MM.1S (cell line): ENCODE data around the gene NPPC.

Source experiments
- DNase-seq: peaks from one replicate; pipeline ENCODE4 v3.0.0-alpha.2; 2015
- H2AFZ ChIP-seq: fragments of 300-600 bp; sonication (generic); 2 replicates; pipeline ENCODE4 v1.6.0; 2016; ENCODE audit warnings: antibody characterized with exemption, low read length
- H3F3A ChIP-seq: fragments of 300-600 bp; sonication (generic); 2 replicates; pipeline ENCODE4 v1.6.1; 2016; ENCODE audit warnings: mild to moderate bottlenecking, antibody characterized with exemption, low read length, moderate library complexity, mixed read lengths; ENCODE audit not compliant: insufficient read depth
- H3K27ac ChIP-seq: fragments of 300-600 bp; sonication (generic); 2 replicates; pipeline ENCODE4 v1.5.1; 2016; ENCODE audit warnings: mild to moderate bottlenecking, low read length
- H3K27me3 ChIP-seq: fragments of 300-600 bp; sonication (generic); replicated peaks from 2 replicates; pipeline ENCODE4 v1.6.0; 2016; ENCODE audit warnings: low read length; ENCODE audit not compliant: insufficient read depth
- H3K36me3 ChIP-seq: fragments of 300-600 bp; sonication (generic); replicated peaks from 2 replicates; pipeline ENCODE4 v1.6.1; 2016; ENCODE audit warnings: mild to moderate bottlenecking, low read length, mixed read lengths; ENCODE audit not compliant: insufficient read depth
- H3K4me1 ChIP-seq: fragments of 300-600 bp; sonication (generic); 2 replicates; pipeline ENCODE4 v1.6.1; 2016; ENCODE audit warnings: low read length, mixed read lengths
- H3K4me2 ChIP-seq: fragments of 300-600 bp; sonication (generic); 2 replicates; pipeline ENCODE4 v1.6.0; 2016; ENCODE audit warnings: low read depth, low read length
- H3K4me3 ChIP-seq: fragments of 300-600 bp; sonication (generic); 2 replicates; pipeline ENCODE4 v1.5.1; 2016; ENCODE audit warnings: low read length, mixed read lengths
- H3K79me2 ChIP-seq: fragments of 300-600 bp; sonication (generic); 2 replicates; pipeline ENCODE4 v1.6.1; 2016; ENCODE audit warnings: mixed run types, low read length, mixed read lengths
- H3K9ac ChIP-seq: fragments of 300-600 bp; sonication (generic); 2 replicates; pipeline ENCODE4 v1.6.1; 2016; ENCODE audit warnings: low read length, mixed read lengths
- H3K9me2 ChIP-seq: fragments of 300-600 bp; sonication (generic); replicated peaks from 2 replicates; pipeline ENCODE4 v1.6.1; 2016; ENCODE audit warnings: mild to moderate bottlenecking, low read length, mixed read lengths; ENCODE audit not compliant: insufficient read depth
- H3K9me3 ChIP-seq: fragments of 300-600 bp; sonication (generic); replicated peaks from 2 replicates; pipeline ENCODE4 v1.6.1; 2016; ENCODE audit warnings: mild to moderate bottlenecking, low read length, mixed read lengths; ENCODE audit not compliant: insufficient read depth
- H4K20me1 ChIP-seq: fragments of 300-600 bp; sonication (generic); 2 replicates; pipeline ENCODE4 v1.6.1; 2016; ENCODE audit warnings: mild to moderate bottlenecking, low read length, moderate library complexity, mixed read lengths; ENCODE audit not compliant: insufficient read depth
- EZH2 ChIP-seq: fragments of 300-600 bp; sonication (generic); optimal IDR thresholded peaks from 2 replicates; pipeline ENCODE3; 2017; ENCODE audit warnings: low read depth, mild to moderate bottlenecking, antibody characterized with exemption, low read length, mixed read lengths
- EZH2phosphoT487 ChIP-seq: fragments of 300-600 bp; sonication (generic); IDR thresholded peaks from 2 replicates; pipeline ENCODE4 v1.6.1; 2018; ENCODE audit warnings: antibody characterized with exemption, low read length
- TF ChIP-seq, protein P1 (sequence below): fragments of 300-600 bp; sonication (generic); IDR thresholded peaks from 2 replicates; pipeline ENCODE4 v1.5.1; 2016; ENCODE audit warnings: antibody characterized with exemption, low read length, mixed read lengths

NPPC gene

DNA sequence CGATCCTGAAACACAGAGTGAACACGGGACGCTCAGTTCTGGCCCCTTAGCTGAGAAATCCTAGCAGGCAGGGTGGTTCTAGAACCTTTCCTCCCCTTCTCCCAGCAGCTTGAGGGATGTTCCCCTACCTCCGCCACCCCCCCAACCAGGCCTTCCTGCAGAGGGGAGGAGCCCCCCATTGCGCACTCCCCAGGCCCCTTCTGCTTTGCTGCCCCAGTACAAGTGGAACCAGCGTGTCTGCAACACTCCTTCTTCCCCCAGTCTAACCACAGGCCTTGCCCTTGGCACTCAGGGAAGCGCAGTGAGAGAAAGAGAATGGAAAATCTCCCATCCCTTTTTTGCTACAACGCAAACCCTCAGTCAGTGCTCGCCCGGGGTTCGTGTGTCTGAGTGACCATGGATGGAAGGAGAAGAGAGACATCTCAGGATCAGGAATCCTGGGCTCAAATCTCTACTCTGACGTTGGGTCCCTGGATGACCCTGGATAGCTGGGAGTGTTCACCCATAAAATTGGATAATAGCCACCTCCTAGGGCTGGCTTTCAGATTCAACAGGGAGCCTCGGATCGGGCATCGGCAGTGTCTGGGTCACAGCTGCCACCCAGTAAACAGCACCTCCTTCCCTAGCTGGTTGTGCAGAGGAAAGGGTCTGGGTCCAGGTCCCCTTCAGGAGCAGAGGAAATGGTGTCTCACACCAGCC is 3.7 kb downstream of the NPPC start:
- no peak overlapping the region for H2AFZ ChIP-seq
- no peaks in the 10 kb centered on the region for H4K20me1 ChIP-seq
- no peaks in the 10 kb centered on the region for H3F3A ChIP-seq
- H3K4me2 ChIP-seq = no peak overlapping the region
- no peak for DNase-seq
- no peaks in the 10 kb centered on the region for H3K27me3 ChIP-seq
- H3K9me2 ChIP-seq = no peaks in the 10 kb centered on the region
- H3K79me2 ChIP-seq = no peaks in the 10 kb centered on the region
- H3K9ac ChIP-seq = no peak overlapping the region
- no peak overlapping the region for H3K27ac ChIP-seq
- TF ChIP-seq, protein P1, sequence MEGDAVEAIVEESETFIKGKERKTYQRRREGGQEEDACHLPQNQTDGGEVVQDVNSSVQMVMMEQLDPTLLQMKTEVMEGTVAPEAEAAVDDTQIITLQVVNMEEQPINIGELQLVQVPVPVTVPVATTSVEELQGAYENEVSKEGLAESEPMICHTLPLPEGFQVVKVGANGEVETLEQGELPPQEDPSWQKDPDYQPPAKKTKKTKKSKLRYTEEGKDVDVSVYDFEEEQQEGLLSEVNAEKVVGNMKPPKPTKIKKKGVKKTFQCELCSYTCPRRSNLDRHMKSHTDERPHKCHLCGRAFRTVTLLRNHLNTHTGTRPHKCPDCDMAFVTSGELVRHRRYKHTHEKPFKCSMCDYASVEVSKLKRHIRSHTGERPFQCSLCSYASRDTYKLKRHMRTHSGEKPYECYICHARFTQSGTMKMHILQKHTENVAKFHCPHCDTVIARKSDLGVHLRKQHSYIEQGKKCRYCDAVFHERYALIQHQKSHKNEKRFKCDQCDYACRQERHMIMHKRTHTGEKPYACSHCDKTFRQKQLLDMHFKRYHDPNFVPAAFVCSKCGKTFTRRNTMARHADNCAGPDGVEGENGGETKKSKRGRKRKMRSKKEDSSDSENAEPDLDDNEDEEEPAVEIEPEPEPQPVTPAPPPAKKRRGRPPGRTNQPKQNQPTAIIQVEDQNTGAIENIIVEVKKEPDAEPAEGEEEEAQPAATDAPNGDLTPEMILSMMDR = no peak
- no peak for TF ChIP-seq EZH2
- no peak for TF ChIP-seq EZH2phosphoT487
- no peaks in the 10 kb centered on the region for H3K36me3 ChIP-seq
- H3K9me3 ChIP-seq = no peaks in the 10 kb centered on the region
- H3K4me3 ChIP-seq = no peak overlapping the region
- H3K4me1 ChIP-seq = no peaks in the 10 kb centered on the region

DNA sequence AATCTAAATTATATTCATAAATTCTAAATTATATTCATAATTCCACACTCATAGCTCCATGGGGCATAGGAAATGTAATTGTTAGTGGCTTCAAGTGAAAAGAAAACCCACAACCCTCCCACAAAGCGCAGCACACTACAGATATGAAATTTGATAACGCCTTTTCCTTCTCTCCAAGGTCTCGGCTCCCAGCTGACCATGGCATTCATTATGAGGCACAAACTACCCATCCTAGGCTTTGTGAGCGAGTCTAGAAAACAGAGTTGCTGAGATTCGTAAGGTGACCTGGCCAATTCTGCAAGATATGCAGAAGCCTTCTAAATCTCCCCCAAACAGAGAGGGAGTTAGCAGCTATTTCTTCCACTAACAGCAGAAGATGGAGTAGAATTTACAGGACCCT is 5.4 kb downstream of the NPPC start:
- H2AFZ ChIP-seq = no peak overlapping the region
- no peak overlapping the region for H3K4me2 ChIP-seq
- no peaks in the 10 kb centered on the region for H3K79me2 ChIP-seq
- H3K27ac ChIP-seq = no peak overlapping the region
- H3K9me2 ChIP-seq = no peaks in the 10 kb centered on the region
- H3K9me3 ChIP-seq = no peaks in the 10 kb centered on the region
- H3K27me3 ChIP-seq = no peaks in the 10 kb centered on the region
- no peaks in the 10 kb centered on the region for H4K20me1 ChIP-seq
- H3K4me1 ChIP-seq = no peaks in the 10 kb centered on the region
- DNase-seq = no peak
- H3K36me3 ChIP-seq = no peaks in the 10 kb centered on the region
- H3F3A ChIP-seq = no peaks in the 10 kb centered on the region
- H3K4me3 ChIP-seq = no peak overlapping the region
- H3K9ac ChIP-seq = no peak overlapping the region
- TF ChIP-seq, protein P1 = no peak
- TF ChIP-seq EZH2 (no peak), EZH2phosphoT487 (no peak)

DNA sequence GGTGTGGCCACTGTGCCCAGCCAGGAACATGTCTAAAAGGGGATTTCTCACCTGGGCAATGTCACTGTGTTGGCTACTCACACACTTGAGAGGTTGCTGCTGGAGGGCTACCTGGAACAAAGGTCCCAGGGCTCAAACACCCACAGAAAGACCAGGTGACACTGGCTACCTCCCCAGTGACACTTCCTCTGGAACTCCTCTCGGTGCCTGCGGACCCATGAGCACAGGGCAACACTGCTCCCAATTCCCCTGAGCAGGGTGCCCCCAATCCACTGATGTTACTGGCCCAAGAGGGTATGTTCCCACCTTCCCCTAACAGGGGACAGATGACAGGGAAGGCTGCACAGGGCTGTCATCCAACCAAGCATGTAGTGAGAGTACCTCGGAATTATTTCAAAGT is 5.8 kb downstream of the NPPC start:
- no peaks in the 10 kb centered on the region for H3K4me1 ChIP-seq
- DNase-seq = no peak

More for the DNA sequence above, 5.8 kb downstream of the NPPC start:
- Histone ChIP-seq H3K27me3 (no peaks in the 10 kb centered on the region), H3K4me3 (no peak overlapping the region), H3K9ac (no peak overlapping the region), H3K9me2 (no peaks in the 10 kb centered on the region), H3K79me2 (no peaks in the 10 kb centered on the region), H3K36me3 (no peaks in the 10 kb centered on the region), H3K9me3 (no peaks in the 10 kb centered on the region), H3F3A (no peaks in the 10 kb centered on the region), H3K4me2 (no peak overlapping the region), H3K27ac (no peak overlapping the region), H2AFZ (no peak overlapping the region), H4K20me1 (no peaks in the 10 kb centered on the region)
- TF ChIP-seq EZH2 = no peak
- no peak for TF ChIP-seq EZH2phosphoT487
- TF ChIP-seq, protein P1 = no peak
